Panc1 (cell line): ENCODE measurements around the gene NSUN6.

ENCODE experiments used
- POLR2AphosphoS5 ChIP-seq: IDR thresholded peaks from 2 replicates; pipeline ENCODE4 v1.6.1; 2012; ENCODE audit warnings: mild to moderate bottlenecking, low read depth, low read length, moderate library complexity
- SIN3A ChIP-seq: IDR thresholded peaks from 2 replicates; pipeline ENCODE4 v1.6.1; 2012; ENCODE audit warnings: low read depth, mild to moderate bottlenecking, low read length, moderate library complexity, borderline replicate concordance; ENCODE audit not compliant: insufficient read depth
- TCF7L2 ChIP-seq: IDR thresholded peaks from 2 replicates; pipeline ENCODE4 v1.6.1; 2011; ENCODE audit warnings: mild to moderate bottlenecking, low read depth, low read length, inconsistent platforms
- TF ChIP-seq, protein P1 (sequence below): fragments of 450-650 bp; IDR thresholded peaks from 2 replicates; pipeline ENCODE4 v1.5.1; 2017; ENCODE audit warnings: mild to moderate bottlenecking
- TF ChIP-seq, protein P2 (sequence below), 2 experiments: IDR thresholded peaks; 2 replicates each; pipeline ENCODE4 v1.6.1; 2011 to 2012; ENCODE audit warnings: low read depth in 2 of 2, control low read depth in 1 of 2, low read length in 1 of 2, mild to moderate bottlenecking in 1 of 2, moderate library complexity in 1 of 2; ENCODE audit not compliant: insufficient read depth in 1 of 2

DNA sequence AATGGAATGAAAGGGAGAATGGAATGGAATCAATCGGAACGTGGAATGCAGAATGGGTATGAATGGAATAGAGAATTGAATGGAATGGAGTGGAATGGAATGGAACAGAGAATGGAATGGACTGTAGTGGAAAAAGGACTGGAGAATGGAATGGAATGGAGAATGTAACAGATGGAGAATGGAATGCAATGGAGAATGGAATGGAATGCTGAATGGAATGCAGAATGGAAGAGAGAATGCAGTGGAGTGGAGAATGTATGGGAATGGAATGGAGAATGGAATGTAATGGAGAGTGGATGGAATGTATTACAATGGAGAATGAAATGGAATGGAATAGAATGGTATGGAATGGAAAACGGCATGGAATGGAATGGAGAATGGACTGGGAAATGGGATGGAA, 96.9 kb downstream of the NSUN6 start:
- TF ChIP-seq TCF7L2: no peak
- no peak for TF ChIP-seq POLR2AphosphoS5
- TF ChIP-seq, protein P1, sequence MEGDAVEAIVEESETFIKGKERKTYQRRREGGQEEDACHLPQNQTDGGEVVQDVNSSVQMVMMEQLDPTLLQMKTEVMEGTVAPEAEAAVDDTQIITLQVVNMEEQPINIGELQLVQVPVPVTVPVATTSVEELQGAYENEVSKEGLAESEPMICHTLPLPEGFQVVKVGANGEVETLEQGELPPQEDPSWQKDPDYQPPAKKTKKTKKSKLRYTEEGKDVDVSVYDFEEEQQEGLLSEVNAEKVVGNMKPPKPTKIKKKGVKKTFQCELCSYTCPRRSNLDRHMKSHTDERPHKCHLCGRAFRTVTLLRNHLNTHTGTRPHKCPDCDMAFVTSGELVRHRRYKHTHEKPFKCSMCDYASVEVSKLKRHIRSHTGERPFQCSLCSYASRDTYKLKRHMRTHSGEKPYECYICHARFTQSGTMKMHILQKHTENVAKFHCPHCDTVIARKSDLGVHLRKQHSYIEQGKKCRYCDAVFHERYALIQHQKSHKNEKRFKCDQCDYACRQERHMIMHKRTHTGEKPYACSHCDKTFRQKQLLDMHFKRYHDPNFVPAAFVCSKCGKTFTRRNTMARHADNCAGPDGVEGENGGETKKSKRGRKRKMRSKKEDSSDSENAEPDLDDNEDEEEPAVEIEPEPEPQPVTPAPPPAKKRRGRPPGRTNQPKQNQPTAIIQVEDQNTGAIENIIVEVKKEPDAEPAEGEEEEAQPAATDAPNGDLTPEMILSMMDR: no peak
- TF ChIP-seq, protein P2, sequence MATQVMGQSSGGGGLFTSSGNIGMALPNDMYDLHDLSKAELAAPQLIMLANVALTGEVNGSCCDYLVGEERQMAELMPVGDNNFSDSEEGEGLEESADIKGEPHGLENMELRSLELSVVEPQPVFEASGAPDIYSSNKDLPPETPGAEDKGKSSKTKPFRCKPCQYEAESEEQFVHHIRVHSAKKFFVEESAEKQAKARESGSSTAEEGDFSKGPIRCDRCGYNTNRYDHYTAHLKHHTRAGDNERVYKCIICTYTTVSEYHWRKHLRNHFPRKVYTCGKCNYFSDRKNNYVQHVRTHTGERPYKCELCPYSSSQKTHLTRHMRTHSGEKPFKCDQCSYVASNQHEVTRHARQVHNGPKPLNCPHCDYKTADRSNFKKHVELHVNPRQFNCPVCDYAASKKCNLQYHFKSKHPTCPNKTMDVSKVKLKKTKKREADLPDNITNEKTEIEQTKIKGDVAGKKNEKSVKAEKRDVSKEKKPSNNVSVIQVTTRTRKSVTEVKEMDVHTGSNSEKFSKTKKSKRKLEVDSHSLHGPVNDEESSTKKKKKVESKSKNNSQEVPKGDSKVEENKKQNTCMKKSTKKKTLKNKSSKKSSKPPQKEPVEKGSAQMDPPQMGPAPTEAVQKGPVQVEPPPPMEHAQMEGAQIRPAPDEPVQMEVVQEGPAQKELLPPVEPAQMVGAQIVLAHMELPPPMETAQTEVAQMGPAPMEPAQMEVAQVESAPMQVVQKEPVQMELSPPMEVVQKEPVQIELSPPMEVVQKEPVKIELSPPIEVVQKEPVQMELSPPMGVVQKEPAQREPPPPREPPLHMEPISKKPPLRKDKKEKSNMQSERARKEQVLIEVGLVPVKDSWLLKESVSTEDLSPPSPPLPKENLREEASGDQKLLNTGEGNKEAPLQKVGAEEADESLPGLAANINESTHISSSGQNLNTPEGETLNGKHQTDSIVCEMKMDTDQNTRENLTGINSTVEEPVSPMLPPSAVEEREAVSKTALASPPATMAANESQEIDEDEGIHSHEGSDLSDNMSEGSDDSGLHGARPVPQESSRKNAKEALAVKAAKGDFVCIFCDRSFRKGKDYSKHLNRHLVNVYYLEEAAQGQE (IDR thresholded peaks at IDR 0.05; ENCODE audit: insufficient read depth in 1 of 2, low read depth in 2 of 2, low read length in 1 of 2): no peak
- no peak for TF ChIP-seq SIN3A
